Measurements from ENCODE around the gene SRSF5. TPM values are rescaled to one million over a fixed set of nuclear protein-coding genes. Genes with fewer than 3 reads are reported as not detected.

SRSF5 gene
- total and polyA plus RNA-seq, 2 donors (not counting 1 experiment from before 2014, with no cell fraction given), result 701 to 768 TPM

DNA sequence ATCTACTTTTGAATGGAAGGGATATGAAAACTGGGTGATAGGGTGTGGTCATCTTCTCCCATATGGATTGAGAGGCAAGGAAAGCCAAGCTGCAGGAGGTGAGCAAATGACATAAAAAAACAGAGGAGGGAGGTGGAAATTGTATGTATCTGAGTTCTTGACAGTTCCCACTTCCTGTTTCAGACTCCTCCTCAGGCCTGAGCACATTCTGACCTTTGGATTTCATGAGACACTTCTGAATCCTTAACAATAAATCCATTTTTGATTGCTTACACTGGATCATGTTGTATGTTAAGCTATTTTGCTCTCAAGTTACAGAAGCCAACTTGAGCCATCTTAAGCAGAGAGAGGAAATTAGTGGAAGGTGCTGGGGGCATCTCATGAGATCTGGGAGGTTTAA, 11.6 kb upstream of the SRSF5 start:
- intact Hi-C loops (cut with micrococcal nuclease), result no loop called here
- Histone ChIP-seq H2AFZ (ENCODE audit: insufficient read depth, low read depth, low read length, poor library complexity, severe bottlenecking) (no peak overlapping the region), H3K4me3 (ENCODE audit: control extremely low read depth in 1 of 5, extremely low read depth in 1 of 5, insufficient read depth in 1 of 5, low read depth in 2 of 5, low read length in 4 of 5) (no peak overlapping the region), H3K27me3 (replicated peaks in 1 of 4; ENCODE audit: control extremely low read depth in 1 of 4, control insufficient read depth in 3 of 4, insufficient read depth in 4 of 4, low read length in 3 of 4) (no peaks in the 10 kb centered on the region), H3K27ac (ENCODE audit: low read length in 2 of 2) (no peak overlapping the region), H3K4me2 (replicated peaks; ENCODE audit: low read depth, low read length, poor library complexity, severe bottlenecking) (no peak overlapping the region), H3K9ac (ENCODE audit: low read length) (no peak overlapping the region), H4K20me1 (ENCODE audit: control insufficient read depth, insufficient read depth, low read length, poor library complexity, severe bottlenecking) (no peaks in the 10 kb centered on the region), H3K4me1 (ENCODE audit: control insufficient read depth in 2 of 2, insufficient read depth in 2 of 2, low read length in 2 of 2) (no peaks in the 10 kb centered on the region), H3K9me3 (ENCODE audit: control extremely low read depth in 1 of 3, control insufficient read depth in 2 of 3, insufficient read depth in 1 of 3, low read length in 2 of 3) (no peaks in the 10 kb centered on the region), H3K36me3 (replicated peaks in 1 of 2; ENCODE audit: control extremely low read depth in 1 of 2, control insufficient read depth in 1 of 2, extremely low read depth in 1 of 2, insufficient read depth in 2 of 2, low read length in 1 of 2) (no peaks in the 10 kb centered on the region), H3K79me2 (ENCODE audit: control insufficient read depth, insufficient read depth, low read length) (no peaks in the 10 kb centered on the region)
- CTCF ChIA-PET, result no interaction called here
- TF ChIP-seq EZH2 (IDR thresholded peaks at IDR 0.05; ENCODE audit: borderline replicate concordance, insufficient read depth, low read depth, low read length, poor library complexity, severe bottlenecking), result no peak
- TF ChIP-seq, protein P1, sequence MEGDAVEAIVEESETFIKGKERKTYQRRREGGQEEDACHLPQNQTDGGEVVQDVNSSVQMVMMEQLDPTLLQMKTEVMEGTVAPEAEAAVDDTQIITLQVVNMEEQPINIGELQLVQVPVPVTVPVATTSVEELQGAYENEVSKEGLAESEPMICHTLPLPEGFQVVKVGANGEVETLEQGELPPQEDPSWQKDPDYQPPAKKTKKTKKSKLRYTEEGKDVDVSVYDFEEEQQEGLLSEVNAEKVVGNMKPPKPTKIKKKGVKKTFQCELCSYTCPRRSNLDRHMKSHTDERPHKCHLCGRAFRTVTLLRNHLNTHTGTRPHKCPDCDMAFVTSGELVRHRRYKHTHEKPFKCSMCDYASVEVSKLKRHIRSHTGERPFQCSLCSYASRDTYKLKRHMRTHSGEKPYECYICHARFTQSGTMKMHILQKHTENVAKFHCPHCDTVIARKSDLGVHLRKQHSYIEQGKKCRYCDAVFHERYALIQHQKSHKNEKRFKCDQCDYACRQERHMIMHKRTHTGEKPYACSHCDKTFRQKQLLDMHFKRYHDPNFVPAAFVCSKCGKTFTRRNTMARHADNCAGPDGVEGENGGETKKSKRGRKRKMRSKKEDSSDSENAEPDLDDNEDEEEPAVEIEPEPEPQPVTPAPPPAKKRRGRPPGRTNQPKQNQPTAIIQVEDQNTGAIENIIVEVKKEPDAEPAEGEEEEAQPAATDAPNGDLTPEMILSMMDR (IDR thresholded peaks at IDR 0.05), result no peak
- Mint-ChIP-seq H3K27ac (no peak overlapping the region), H3K4me3 (no peak overlapping the region), H3K4me1 (peaks cover 7% of the 10 kb centered on the region), H3K27me3 (no peaks in the 10 kb centered on the region), H3K9me3 (ENCODE audit: insufficient read depth) (no peaks in the 10 kb centered on the region)
- DNase-seq (no peak), ATAC-seq (ENCODE audit: low read depth) (no peak)
- POLR2A ChIA-PET, result no interaction called here

DNA sequence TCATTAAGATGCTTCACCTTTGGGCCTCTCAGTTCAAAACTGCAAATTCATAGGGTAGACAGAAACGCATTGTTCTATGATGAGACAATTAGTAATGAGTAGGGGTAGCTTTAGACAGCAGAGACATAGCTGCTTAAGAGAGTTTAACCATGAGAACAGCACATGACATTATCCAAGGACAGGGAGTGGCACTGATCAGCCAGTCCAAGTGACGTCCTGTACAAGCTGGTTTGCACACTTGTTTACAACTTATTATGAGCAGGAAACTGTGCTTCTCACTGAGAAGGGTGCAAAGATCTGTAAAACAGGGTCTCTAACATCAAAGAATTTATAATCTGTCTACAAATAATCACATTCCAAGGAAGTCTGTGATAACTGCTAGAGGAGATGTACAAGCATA, 11.2 kb upstream of the SRSF5 start:
- Histone ChIP-seq H3K4me1 (ENCODE audit: control insufficient read depth in 2 of 2, insufficient read depth in 2 of 2, low read length in 2 of 2) (no peaks in the 10 kb centered on the region), H3K27ac (ENCODE audit: low read length in 2 of 2) (no peak overlapping the region), H2AFZ (ENCODE audit: insufficient read depth, low read depth, low read length, poor library complexity, severe bottlenecking) (no peak overlapping the region), H3K27me3 (replicated peaks in 1 of 4; ENCODE audit: control extremely low read depth in 1 of 4, control insufficient read depth in 3 of 4, insufficient read depth in 4 of 4, low read length in 3 of 4) (no peaks in the 10 kb centered on the region), H3K9me3 (ENCODE audit: control extremely low read depth in 1 of 3, control insufficient read depth in 2 of 3, insufficient read depth in 1 of 3, low read length in 2 of 3) (no peaks in the 10 kb centered on the region), H3K4me3 (ENCODE audit: control extremely low read depth in 1 of 5, extremely low read depth in 1 of 5, insufficient read depth in 1 of 5, low read depth in 2 of 5, low read length in 4 of 5) (no peak overlapping the region), H3K36me3 (replicated peaks in 1 of 2; ENCODE audit: control extremely low read depth in 1 of 2, control insufficient read depth in 1 of 2, extremely low read depth in 1 of 2, insufficient read depth in 2 of 2, low read length in 1 of 2) (no peaks in the 10 kb centered on the region), H3K79me2 (ENCODE audit: control insufficient read depth, insufficient read depth, low read length) (no peaks in the 10 kb centered on the region), H3K4me2 (replicated peaks; ENCODE audit: low read depth, low read length, poor library complexity, severe bottlenecking) (no peak overlapping the region), H4K20me1 (ENCODE audit: control insufficient read depth, insufficient read depth, low read length, poor library complexity, severe bottlenecking) (no peaks in the 10 kb centered on the region), H3K9ac (ENCODE audit: low read length) (no peak overlapping the region)
- no peak for DNase-seq
- ChIA-PET POLR2A (no interaction called here), CTCF (no interaction called here)
- H3K4me3 Mint-ChIP-seq, result no peak overlapping the region
- TF ChIP-seq, protein P1 (IDR thresholded peaks at IDR 0.05), result no peak
- TF ChIP-seq EZH2 (IDR thresholded peaks at IDR 0.05; ENCODE audit: borderline replicate concordance, insufficient read depth, low read depth, low read length, poor library complexity, severe bottlenecking), result no peak
- no peaks in the 10 kb centered on the region for H3K9me3 Mint-ChIP-seq (ENCODE audit: insufficient read depth)
- ATAC-seq (ENCODE audit: low read depth), result no peak
- H3K4me1 Mint-ChIP-seq, result peaks cover 7% of the 10 kb centered on the region
- no peaks in the 10 kb centered on the region for H3K27me3 Mint-ChIP-seq
- 100% methylated on average over 1 of the region's 2 CpGs for WGBS (ENCODE audit: insufficient coverage)
- intact Hi-C loops (cut with micrococcal nuclease), result no loop called here
- no peak overlapping the region for H3K27ac Mint-ChIP-seq
